HAP-1 (cell line): ENCODE data around the gene BMP7.

Experiments
- DNase-seq, 2 experiments: peaks; one replicate each; pipeline ENCODE4 v3.0.0-alpha.2; 2016 to 2020; ENCODE audit warnings: low spot score in 2 of 2
- H3K27me3 ChIP-seq: fragments of 250-450 bp; sonication (Bioruptor Pico); 2 replicates; pipeline ENCODE4 v1.5.1; 2020; ENCODE audit warnings: low read depth, mild to moderate bottlenecking, moderate library complexity
- H3K36me3 ChIP-seq: fragments of 250-450 bp; sonication (Bioruptor Pico); replicated peaks from 2 replicates; pipeline ENCODE4 v1.5.1; 2020; ENCODE audit warnings: mild to moderate bottlenecking
- H3K4me1 ChIP-seq: fragments of 250-450 bp; sonication (Bioruptor Pico); 2 replicates; pipeline ENCODE4 v1.5.1; 2020; ENCODE audit warnings: mild to moderate bottlenecking
- H3K4me3 ChIP-seq: fragments of 250-450 bp; sonication (Bioruptor Pico); 2 replicates; pipeline ENCODE4 v1.5.1; 2020; ENCODE audit warnings: mild to moderate bottlenecking, moderate library complexity
- H3K9me3 ChIP-seq: fragments of 250-450 bp; sonication (Bioruptor Pico); 2 replicates; pipeline ENCODE4 v1.5.1; 2020; ENCODE audit warnings: mild to moderate bottlenecking, moderate library complexity
- in situ Hi-C: fragments of 300-500 bp; cut with MboI; formaldehyde crosslinking; loops from 3 replicates; pipeline ENCODE4 v1.14.3; 2020; ENCODE audit warnings: low sequenced_read_pairs, inconsistent platforms, mixed read lengths

The BMP7 gene

GRCh38 chr20:57257701-57258453, 8.6 kb downstream of the BMP7 start:
- Histone ChIP-seq H3K4me1 (peaks cover 32% of the 10 kb centered on the region), H3K4me3 (no peak overlapping the region), H3K36me3 (no peaks in the 10 kb centered on the region), H3K9me3 (no peaks in the 10 kb centered on the region), H3K27me3 (peaks cover 5% of the 10 kb centered on the region; the same call in 1 of the 2 replicates)
- peak; percentile 85 to 96 for DNase-seq
- in situ Hi-C loops: no loop called here

GRCh38 chr20:57256908-57257307, 9.5 kb downstream of the BMP7 start:
- no peaks in the 10 kb centered on the region for H3K9me3 ChIP-seq
- H3K27me3 ChIP-seq: peaks cover 5% of the 10 kb centered on the region; the same call in 1 of the 2 replicates
- peaks cover 31% of the 10 kb centered on the region for H3K4me1 ChIP-seq
- DNase-seq: no peak
- in situ Hi-C loops: no loop called here
- no peak overlapping the region for H3K4me3 ChIP-seq
- no peaks in the 10 kb centered on the region for H3K36me3 ChIP-seq

DNA sequence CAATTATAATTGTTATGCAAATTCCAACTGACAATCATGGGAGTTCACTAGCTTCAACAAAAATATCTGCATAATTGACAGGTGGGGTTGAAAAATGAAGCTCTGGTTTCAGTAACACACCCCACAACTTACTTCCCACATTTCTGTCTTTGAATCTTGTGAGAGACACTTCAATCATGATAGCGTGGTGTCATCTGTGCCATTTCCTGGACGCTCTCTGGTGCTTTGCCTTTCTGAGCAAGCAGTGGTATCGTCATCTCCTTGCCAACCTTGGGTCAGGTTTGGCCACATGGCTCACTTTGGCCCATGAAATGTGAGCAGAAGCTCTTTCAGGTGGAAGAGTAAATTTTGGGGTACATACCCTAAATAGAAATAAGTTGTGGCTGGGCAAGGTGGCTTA, 10.2 kb downstream of the BMP7 start:
- in situ Hi-C loops: no loop called here
- Histone ChIP-seq H3K36me3 (no peaks in the 10 kb centered on the region), H3K27me3 (peaks cover 5% of the 10 kb centered on the region; the same call in 1 of the 2 replicates), H3K4me3 (no peak overlapping the region), H3K4me1 (peaks cover 28% of the 10 kb centered on the region), H3K9me3 (no peaks in the 10 kb centered on the region)
- peak in 1 of 2 experiments; percentile 28 for DNase-seq

GRCh38 chr20:57255183-57255582, 11.3 kb downstream of the BMP7 start:
- in situ Hi-C loops: no loop called here
- no peak for DNase-seq
- Histone ChIP-seq H3K9me3 (no peaks in the 10 kb centered on the region), H3K4me3 (no peak overlapping the region), H3K27me3 (peaks cover 4% of the 10 kb centered on the region; the same call in 1 of the 2 replicates), H3K36me3 (no peaks in the 10 kb centered on the region), H3K4me1 (peaks cover 22% of the 10 kb centered on the region)

DNA sequence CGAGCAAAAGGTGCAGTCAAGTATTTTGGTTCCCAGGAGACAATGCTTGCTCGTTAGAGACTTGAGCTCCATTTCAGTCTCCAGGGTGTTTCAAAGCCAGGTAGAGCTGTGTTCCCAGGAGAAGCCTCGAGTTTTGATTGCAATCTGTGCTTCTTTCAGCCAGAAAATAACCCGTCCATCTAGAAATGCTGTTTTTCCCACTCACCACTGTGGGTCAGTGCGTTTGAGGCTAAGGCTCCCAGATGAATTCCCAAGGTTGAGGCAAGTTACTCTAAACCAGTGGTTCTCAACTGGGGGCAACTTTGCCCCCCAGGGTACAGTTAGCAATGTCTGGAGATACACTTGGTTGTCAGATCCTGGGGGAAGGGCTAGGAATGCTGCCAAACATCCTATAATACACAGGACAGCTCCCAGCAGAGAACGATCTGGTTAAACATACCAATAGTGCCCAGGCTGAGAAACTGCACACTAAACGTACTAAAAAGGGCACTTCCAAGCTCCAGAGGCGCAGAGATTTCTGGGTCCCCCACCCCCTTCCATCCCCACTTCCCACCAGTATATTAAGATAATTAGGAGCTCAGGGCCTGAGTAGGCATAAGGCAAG, 13.8 kb downstream of the BMP7 start:
- in situ Hi-C loops: no loop called here
- H3K9me3 ChIP-seq: no peaks in the 10 kb centered on the region
- peaks cover 5% of the 10 kb centered on the region; the same call in 1 of the 2 replicates for H3K4me1 ChIP-seq
- no peak for DNase-seq
- no peaks in the 10 kb centered on the region for H3K36me3 ChIP-seq
- H3K4me3 ChIP-seq: no peak overlapping the region
- H3K27me3 ChIP-seq: no peaks in the 10 kb centered on the region

GRCh38 chr20:57251949-57252348, 14.5 kb downstream of the BMP7 start:
- Histone ChIP-seq H3K4me3 (no peak overlapping the region), H3K27me3 (no peaks in the 10 kb centered on the region), H3K4me1 (peaks cover 5% of the 10 kb centered on the region; the same call in 1 of the 2 replicates), H3K9me3 (no peaks in the 10 kb centered on the region), H3K36me3 (no peaks in the 10 kb centered on the region)
- in situ Hi-C loops: no loop called here
- DNase-seq: no peak

DNA sequence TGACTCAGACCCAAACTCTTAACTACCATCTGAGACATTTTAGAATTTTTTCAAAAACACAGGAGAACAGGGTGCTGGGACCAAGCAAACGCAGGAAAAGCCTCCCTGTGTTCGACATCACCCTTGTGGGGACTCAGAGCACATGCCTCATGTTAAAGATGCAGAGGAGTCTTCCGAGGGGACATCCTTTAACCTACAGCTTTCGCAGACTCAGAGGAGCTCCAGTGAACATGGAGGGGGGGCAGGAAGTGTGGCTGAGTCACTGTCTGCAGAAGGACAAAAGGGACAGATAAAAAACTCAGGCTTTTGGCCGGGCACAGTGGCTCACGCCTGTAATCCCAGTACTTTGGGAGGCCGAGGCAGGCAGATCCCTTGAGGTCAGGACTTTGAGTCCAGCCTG, 15.1 kb downstream of the BMP7 start:
- no peaks in the 10 kb centered on the region for H3K36me3 ChIP-seq
- no peak for DNase-seq
- H3K9me3 ChIP-seq: no peaks in the 10 kb centered on the region
- H3K4me1 ChIP-seq: peaks cover 5% of the 10 kb centered on the region; the same call in 1 of the 2 replicates
- in situ Hi-C loops: no loop called here
- no peak overlapping the region for H3K4me3 ChIP-seq
- H3K27me3 ChIP-seq: no peaks in the 10 kb centered on the region

DNA sequence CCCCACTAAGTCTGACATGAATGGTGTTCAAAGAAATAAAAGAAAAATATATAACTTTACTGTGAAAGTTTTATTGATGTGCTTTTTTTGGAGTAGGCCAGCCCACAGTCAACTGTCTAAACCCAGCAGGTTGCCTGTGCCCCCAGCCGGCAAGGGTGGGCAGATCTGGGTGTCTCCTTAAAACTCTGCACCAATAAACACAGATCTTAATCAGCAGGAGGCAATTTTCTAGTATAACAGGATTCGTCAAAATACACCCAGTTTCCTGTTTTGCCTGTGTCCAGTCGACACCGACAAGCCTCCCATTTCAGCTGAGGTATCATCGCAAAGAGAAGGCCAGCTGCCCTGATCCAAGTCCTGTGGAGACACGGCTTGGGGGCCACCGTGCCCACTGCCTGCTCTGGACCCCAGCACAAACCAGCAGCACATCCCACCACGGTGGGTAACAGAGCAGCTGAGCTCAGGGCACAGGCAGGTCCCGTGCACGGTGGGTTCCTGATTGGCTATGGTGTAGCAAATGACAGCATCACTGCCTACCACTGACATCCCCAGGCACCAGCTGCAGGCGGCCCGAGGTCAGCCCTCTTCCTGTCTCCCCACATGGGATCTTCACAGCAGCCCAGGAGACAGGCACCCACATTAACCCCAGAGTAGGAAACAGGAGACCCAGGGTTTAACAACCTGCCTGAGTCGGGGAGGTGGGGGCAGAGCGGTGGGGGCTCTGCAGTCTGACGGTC, 15.7 kb downstream of the BMP7 start:
- in situ Hi-C loops: no loop called here

GRCh38 chr20:57249772-57250171, 16.7 kb downstream of the BMP7 start:
- H3K36me3 ChIP-seq: no peaks in the 10 kb centered on the region
- no peak overlapping the region for H3K4me3 ChIP-seq
- no peaks in the 10 kb centered on the region for H3K27me3 ChIP-seq
- in situ Hi-C loops: no loop called here
- H3K9me3 ChIP-seq: no peaks in the 10 kb centered on the region
- H3K4me1 ChIP-seq: no peaks in the 10 kb centered on the region
- DNase-seq: no peak

More for the DNA sequence above, 15.7 kb downstream of the BMP7 start:
- Histone ChIP-seq H3K4me3 (no peak overlapping the region), H3K4me1 (0 out of 2 replicates have a peak, but pooled peaks cover under 1% of the 10 kb centered on the region), H3K36me3 (no peaks in the 10 kb centered on the region), H3K27me3 (no peaks in the 10 kb centered on the region), H3K9me3 (no peaks in the 10 kb centered on the region)
- DNase-seq: no peak

DNA sequence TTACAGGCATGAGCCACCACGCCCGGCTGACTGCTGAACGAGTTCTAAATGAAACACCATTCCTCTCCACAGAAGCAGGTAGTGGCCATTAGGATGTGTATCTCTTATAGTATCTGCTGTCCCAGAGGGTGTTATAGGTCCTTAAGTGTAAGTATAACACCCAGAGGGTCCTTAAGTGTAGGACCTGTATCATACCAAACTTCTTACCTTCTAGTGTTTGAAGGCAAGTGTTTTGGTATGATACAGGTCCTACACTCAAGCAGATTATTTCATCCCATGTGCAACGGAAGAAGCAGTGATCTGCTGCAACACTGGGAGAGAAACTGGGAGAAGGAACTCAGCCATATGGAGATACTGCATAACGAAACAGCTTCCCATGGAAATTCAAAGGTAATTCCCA, 17.4 kb downstream of the BMP7 start:
- in situ Hi-C loops: no loop called here
- no peaks in the 10 kb centered on the region for H3K36me3 ChIP-seq
- no peaks in the 10 kb centered on the region for H3K4me1 ChIP-seq
- no peaks in the 10 kb centered on the region for H3K27me3 ChIP-seq
- H3K4me3 ChIP-seq: no peak overlapping the region
- H3K9me3 ChIP-seq: no peaks in the 10 kb centered on the region
- no peak for DNase-seq

GRCh38 chr20:57248132-57248797, 18.2 kb downstream of the BMP7 start:
- no peaks in the 10 kb centered on the region for H3K36me3 ChIP-seq
- DNase-seq: no peak
- no peaks in the 10 kb centered on the region for H3K9me3 ChIP-seq
- no peak overlapping the region for H3K4me3 ChIP-seq
- H3K4me1 ChIP-seq: no peaks in the 10 kb centered on the region
- no peaks in the 10 kb centered on the region for H3K27me3 ChIP-seq
- in situ Hi-C loops: no loop called here

DNA sequence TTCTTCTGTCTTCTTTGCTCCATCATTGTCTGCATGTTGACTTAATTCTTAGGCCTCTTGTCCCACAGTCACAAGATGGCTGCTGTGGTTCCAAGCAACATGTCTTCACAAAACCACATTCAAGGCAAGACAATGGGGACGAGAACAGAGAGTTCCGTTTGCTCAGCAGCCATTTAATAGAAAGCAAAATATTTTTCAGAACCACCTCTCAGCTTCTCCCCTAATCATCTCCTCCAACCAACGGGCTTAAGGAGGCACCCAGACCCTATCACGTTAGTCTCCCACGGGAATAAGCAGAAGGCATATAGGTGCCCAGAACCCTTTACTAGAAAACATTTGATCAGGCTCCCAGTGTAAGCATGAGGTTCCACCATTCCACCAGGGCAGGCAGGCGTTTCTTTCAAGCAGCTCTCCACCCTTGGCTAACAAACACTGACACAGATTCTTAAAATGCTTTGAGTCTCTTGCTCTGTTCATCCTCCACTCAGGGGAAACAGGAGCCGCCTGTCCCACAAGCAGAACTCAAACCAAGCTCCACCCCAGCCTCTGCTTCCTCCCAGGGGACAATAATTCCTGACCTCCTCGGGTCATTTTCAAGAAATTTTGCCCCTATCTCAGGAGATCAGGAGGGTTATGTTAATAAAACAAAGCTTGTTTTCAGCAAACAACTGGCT, 19.0 kb downstream of the BMP7 start:
- in situ Hi-C loops: no loop called here
- H3K4me1 ChIP-seq: no peaks in the 10 kb centered on the region
- no peak for DNase-seq
- no peaks in the 10 kb centered on the region for H3K36me3 ChIP-seq
- no peak overlapping the region for H3K4me3 ChIP-seq
- H3K9me3 ChIP-seq: no peaks in the 10 kb centered on the region
- H3K27me3 ChIP-seq: no peaks in the 10 kb centered on the region

GRCh38 chr20:57245997-57246396, 20.4 kb downstream of the BMP7 start:
- Histone ChIP-seq H3K27me3 (no peaks in the 10 kb centered on the region), H3K4me3 (no peak overlapping the region), H3K9me3 (no peaks in the 10 kb centered on the region), H3K4me1 (no peaks in the 10 kb centered on the region), H3K36me3 (no peaks in the 10 kb centered on the region)
- no peak for DNase-seq
- in situ Hi-C loops: no loop called here
